ENCODE measurements around the gene MAF. TPM values are rescaled to one million over a fixed set of nuclear protein-coding genes. Genes with fewer than 3 reads are reported as not detected.

MAF gene
- total RNA-seq (2012; rRNA removed): under 0.01 TPM in 2 replicates
- polyA plus RNA-seq (2012; rRNA removed): 0.02 and 0.04 TPM in 2 replicates
- polyA plus RNA-seq (2012; cell fraction: cytosol; rRNA removed): 0.03 TPM in 1 of 2 replicates, not detected in the other
- 0.10 TPM in 2 replicates for polyA plus RNA-seq (2012; cell fraction: nucleus; rRNA removed; ENCODE audit: low replicate concordance)
- percentile 17 among the genes with signal in this experiment for Bru-seq, nascent RNA
- BruChase-seq, experiment 1, labeled RNA remaining after a 6-hour chase: percentile 16 among the genes with signal in this experiment
- BruChase-seq, experiment 2, labeled RNA remaining after a 2-hour chase: percentile 20 among the genes with signal in this experiment
- long read RNA-seq: 0 reads

- peak within 1 kb of the TSS; percentile 25 for H3K4me3 ChIP-seq (ENCODE audit: insufficient read depth, low read depth, low read length)
- no peak within 1 kb of the TSS for H2BK15ac ChIP-seq (ENCODE audit: low read depth, low read length)
- peak; percentile 24 for DNase-seq
- no peaks in the 10 kb centered on the region for H3K9me3 ChIP-seq (ENCODE audit: control insufficient read depth, insufficient read depth, low read length)
- H2BK20ac ChIP-seq (ENCODE audit: low read depth, low read length): no peak within 1 kb of the TSS
- H2AK5ac ChIP-seq (ENCODE audit: low read depth, low read length): no peak within 1 kb of the TSS
- H3K4ac ChIP-seq (ENCODE audit: low read depth, low read length): no peak within 1 kb of the TSS
- ChIA-PET POLR2A (ENCODE audit: unreplicated experiment) (no interaction called here), CTCF (interaction anchor here (0.6 kb wide), 2 partner anchors 14 to 1476 kb away, joined by 3 read pairs; no protein-coding TSS in a partner anchor)
- intact Hi-C loops (cut with micrococcal nuclease): loop anchor here (5.0 to 10.0 kb wide), 2 partner anchors 767 to 1366 kb away; no protein-coding TSS in a partner anchor
- in situ Hi-C loops (cut with MboI; ENCODE audit: low sequenced_read_pairs): loop anchor here (10.0 kb wide), 1 partner anchor 1476 kb away; no protein-coding TSS in a partner anchor
- H3K36me3 ChIP-seq (ENCODE audit: control insufficient read depth, insufficient read depth, low read length): no peaks in the 10 kb centered on the region
- H3K9me1 ChIP-seq (ENCODE audit: insufficient read depth, low read length): no peaks in the 10 kb centered on the region
- WGBS, 2 experiments (ENCODE audit: extremely low coverage in 2 of 2, insufficient read length in 1 of 2): 1% methylated on average over 9 of the region's 25 CpGs; no CpG with 5 or more reads in 1 of the 2 experiments
- no peak within 1 kb of the TSS for H3K27ac ChIP-seq (ENCODE audit: insufficient read depth, low read length)
- H2BK120ac ChIP-seq (ENCODE audit: low read depth, low read length): no peak within 1 kb of the TSS
- dilution Hi-C loops (cut with HindIII; ENCODE audit: low sequenced_read_pairs, unreplicated experiment): no loop called here
- no peak within 1 kb of the TSS for H2AK9ac ChIP-seq (replicated peaks; ENCODE audit: low read depth, low read length, poor library complexity)
- H3K27me3 ChIP-seq (ENCODE audit: control insufficient read depth, insufficient read depth, low read length): peaks cover 19% of the 10 kb centered on the region
- no peak within 1 kb of the TSS for H3K14ac ChIP-seq (replicated peaks; ENCODE audit: low read depth, low read length)
- no peaks in the 10 kb centered on the region for H3K79me1 ChIP-seq (ENCODE audit: low read depth in 1 of 2, low read length in 2 of 2)
- no peak within 1 kb of the TSS for H2BK5ac ChIP-seq (ENCODE audit: low read depth, low read length, poor library complexity, severe bottlenecking)
- TF ChIP-seq USF2 (IDR thresholded peaks at IDR 0.05; ENCODE audit: low read depth, low read length) (peak; percentile 12; the same call in 1 of the 2 replicates), BHLHE40 (IDR thresholded peaks at IDR 0.05; ENCODE audit: low read depth, low read length) (no peak)
- H3K56ac ChIP-seq (ENCODE audit: extremely low read depth, insufficient read depth, low read length): no peak within 1 kb of the TSS
- H3K18ac ChIP-seq (ENCODE audit: low read depth, low read length): no peak within 1 kb of the TSS
- no TSS peak for BruUV-seq (replicated peaks)
- no peaks in the 10 kb centered on the region for H4K20me1 ChIP-seq (ENCODE audit: insufficient read depth, low read length)
- H2AFZ ChIP-seq (replicated peaks; ENCODE audit: low read length, poor library complexity): peak within 1 kb of the TSS; percentile 67
- H3K9ac ChIP-seq (ENCODE audit: low read depth, low read length): no peak within 1 kb of the TSS
- peak; percentile 50 for ATAC-seq (ENCODE audit: low read depth)
- H3K4me1 ChIP-seq (ENCODE audit: control insufficient read depth, insufficient read depth, low read length): no peaks in the 10 kb centered on the region
- no peak within 1 kb of the TSS for H4K8ac ChIP-seq (ENCODE audit: low read depth in 2 of 2, low read length in 2 of 2)
- H3K4me2 ChIP-seq (ENCODE audit: low read depth, low read length): peak within 1 kb of the TSS; percentile 68
- no peak within 1 kb of the TSS for H4K91ac ChIP-seq (ENCODE audit: insufficient read depth, low read depth, low read length)
- no peak within 1 kb of the TSS for H4K5ac ChIP-seq (ENCODE audit: low read depth, low read length)
- H3K23ac ChIP-seq (ENCODE audit: low read depth, low read length): no peak within 1 kb of the TSS
Measured at GRCh38 chr16:79600638-79601091, at the start of gene MAF. MAF (minus strand) TSS chr16:79600737; CDS start chr16:79599902, 835 bp downstream.

Data from IMR-90 (cell line).